Caco-2 (cell line): ENCODE data around the gene CPEB3. TPM values are rescaled to one million over a fixed set of nuclear protein-coding genes. Genes with fewer than 3 reads are reported as not detected.

Experiments used
- BruUV-seq: library from RNA; stranded (reverse); fragments of 400-500 nt; replicated peaks from 2 replicates; lab custom pipeline; 2021; lab: Mats Ljungman, UMichigan
- CTCF ChIA-PET: fragments of 300-600 bp; sonication (Branson Sonifier 250); formaldehyde crosslinking; loops from one replicate; lab custom pipeline; 2022; ENCODE audit warnings: antibody characterized with exemption; lab: Charles Lee
- POLR2A ChIA-PET: fragments of 300-600 bp; sonication (Branson Sonifier 250); formaldehyde crosslinking; loops from one replicate; lab custom pipeline; 2022; ENCODE audit warnings: antibody characterized with exemption; lab: Charles Lee
- DNase-seq, 2 experiments: peaks; one replicate each; pipeline versions ENCODE4 v3.0.0 to v3.0.0-alpha.2; 2020 to 2022
- H3K27me3 ChIP-seq: replicated peaks from 2 replicates; pipeline ENCODE4 v1.6.0; 2011; ENCODE audit warnings: low read length; ENCODE audit not compliant: control insufficient read depth, insufficient read depth
- H3K36me3 ChIP-seq: 2 replicates; pipeline ENCODE4 v1.5.1; 2011; ENCODE audit warnings: low read length; ENCODE audit not compliant: control insufficient read depth, insufficient read depth
- H3K4me1 ChIP-seq: fragments of 250-450 bp; sonication (Bioruptor Pico); 2 replicates; pipeline ENCODE4 v1.5.1; 2020; ENCODE audit warnings: mild to moderate bottlenecking
- H3K4me3 ChIP-seq: 2 replicates; pipeline ENCODE4 v1.5.1; 2011; ENCODE audit warnings: low read depth, mild to moderate bottlenecking, control low read depth, low read length
- H3K9me3 ChIP-seq: fragments of 250-450 bp; sonication (Bioruptor Pico); 2 replicates; pipeline ENCODE4 v1.5.1; 2020; ENCODE audit warnings: mild to moderate bottlenecking, moderate library complexity
- H3K27ac Mint-ChIP-seq: one replicate; pipeline ENCODE4 v1.8.0; 2022; ENCODE audit warnings: mixed read lengths; ENCODE audit not compliant: unreplicated experiment
- H3K27me3 Mint-ChIP-seq: one replicate; pipeline ENCODE4 v1.8.0; 2022; ENCODE audit warnings: mixed read lengths; ENCODE audit not compliant: insufficient read depth, unreplicated experiment
- H3K36me3 Mint-ChIP-seq: one replicate; pipeline ENCODE4 v1.8.0; 2022; ENCODE audit warnings: mild to moderate bottlenecking, mixed read lengths; ENCODE audit not compliant: insufficient read depth, unreplicated experiment
- H3K4me1 Mint-ChIP-seq: one replicate; pipeline ENCODE4 v1.8.0; 2022; ENCODE audit warnings: low read depth, mixed read lengths; ENCODE audit not compliant: unreplicated experiment
- H3K4me3 Mint-ChIP-seq: one replicate; pipeline ENCODE4 v1.8.0; 2022; ENCODE audit warnings: mild to moderate bottlenecking, moderate library complexity, mixed read lengths; ENCODE audit not compliant: unreplicated experiment
- H3K9me3 Mint-ChIP-seq: one replicate; pipeline ENCODE4 v1.8.0; 2022; ENCODE audit warnings: mixed read lengths; ENCODE audit not compliant: unreplicated experiment
- intact Hi-C: fragments of 100-400 bp; cut with micrococcal nuclease; formaldehyde crosslinking; loops from one replicate; pipeline ENCODE4 v1.10.0; 2022; ENCODE audit not compliant: unreplicated experiment
- total RNA-seq: library from RNA; stranded (reverse); gene quantifications from 2 replicates; pipeline ENCODE4 v1.2.3, GENCODE V29; 2022
- TF ChIP-seq, protein P1 (sequence below), 2 experiments: fragments of 200-600 bp in 1 of 2; IDR thresholded peaks; 1 replicate in 1 of 2; 2 replicates in 1 of 2; pipeline versions ENCODE4 v1.5.1 to v1.8.0; 2011 to 2022; ENCODE audit warnings: antibody characterized with exemption in 1 of 2, control low read depth in 1 of 2, inconsistent platforms in 1 of 2, low read depth in 1 of 2, low read length in 1 of 2, mild to moderate bottlenecking in 1 of 2, moderate library complexity in 1 of 2; ENCODE audit not compliant: insufficient read depth in 1 of 2, severe bottlenecking in 1 of 2, unreplicated experiment in 1 of 2

CPEB3 gene
- total RNA-seq, 1 experiment from 2014 or later = 2.3 TPM

GRCh38 chr10:92103376-92104090 lies 187.3 kb downstream of the CPEB3 start:
- no TSS peak for BruUV-seq
- Histone ChIP-seq H3K4me1 (peaks cover 7% of the 10 kb centered on the region; the same call in 1 of the 2 replicates), H3K4me3 (no peak overlapping the region), H3K9me3 (no peaks in the 10 kb centered on the region), H3K27me3 (no peaks in the 10 kb centered on the region), H3K36me3 (no peaks in the 10 kb centered on the region)
- no peak overlapping the region for H3K4me3 Mint-ChIP-seq
- no peak overlapping the region for H3K27ac Mint-ChIP-seq
- ChIA-PET CTCF (interaction anchor here (0.6 to 1.1 kb wide), 2 partner anchors 47 to 188 kb away, joined by 3 read pairs; partner anchors contain the start of genes CPEB3 and MARCHF5), POLR2A (no interaction called here)
- DNase-seq = no peak
- peaks cover 14% of the 10 kb centered on the region for H3K4me1 Mint-ChIP-seq
- intact Hi-C loops = no loop called here
- H3K27me3 Mint-ChIP-seq = no peaks in the 10 kb centered on the region
- TF ChIP-seq, protein P1, sequence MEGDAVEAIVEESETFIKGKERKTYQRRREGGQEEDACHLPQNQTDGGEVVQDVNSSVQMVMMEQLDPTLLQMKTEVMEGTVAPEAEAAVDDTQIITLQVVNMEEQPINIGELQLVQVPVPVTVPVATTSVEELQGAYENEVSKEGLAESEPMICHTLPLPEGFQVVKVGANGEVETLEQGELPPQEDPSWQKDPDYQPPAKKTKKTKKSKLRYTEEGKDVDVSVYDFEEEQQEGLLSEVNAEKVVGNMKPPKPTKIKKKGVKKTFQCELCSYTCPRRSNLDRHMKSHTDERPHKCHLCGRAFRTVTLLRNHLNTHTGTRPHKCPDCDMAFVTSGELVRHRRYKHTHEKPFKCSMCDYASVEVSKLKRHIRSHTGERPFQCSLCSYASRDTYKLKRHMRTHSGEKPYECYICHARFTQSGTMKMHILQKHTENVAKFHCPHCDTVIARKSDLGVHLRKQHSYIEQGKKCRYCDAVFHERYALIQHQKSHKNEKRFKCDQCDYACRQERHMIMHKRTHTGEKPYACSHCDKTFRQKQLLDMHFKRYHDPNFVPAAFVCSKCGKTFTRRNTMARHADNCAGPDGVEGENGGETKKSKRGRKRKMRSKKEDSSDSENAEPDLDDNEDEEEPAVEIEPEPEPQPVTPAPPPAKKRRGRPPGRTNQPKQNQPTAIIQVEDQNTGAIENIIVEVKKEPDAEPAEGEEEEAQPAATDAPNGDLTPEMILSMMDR (IDR thresholded peaks at IDR 0.05; ENCODE audit: insufficient read depth in 1 of 2, low read depth in 1 of 2, low read length in 1 of 2, severe bottlenecking in 1 of 2, unreplicated experiment in 1 of 2) = no peak
- no peaks in the 10 kb centered on the region for H3K9me3 Mint-ChIP-seq
- H3K36me3 Mint-ChIP-seq = no peaks in the 10 kb centered on the region

- Mint-ChIP-seq H3K9me3 (no peaks in the 10 kb centered on the region), H3K4me3 (no peak overlapping the region), H3K27ac (no peak overlapping the region), H3K27me3 (no peaks in the 10 kb centered on the region), H3K36me3 (no peaks in the 10 kb centered on the region), H3K4me1 (peaks cover 14% of the 10 kb centered on the region)
- POLR2A ChIA-PET = no interaction called here
- Histone ChIP-seq H3K36me3 (no peaks in the 10 kb centered on the region), H3K27me3 (no peaks in the 10 kb centered on the region), H3K4me1 (peaks cover 7% of the 10 kb centered on the region; the same call in 1 of the 2 replicates), H3K9me3 (no peaks in the 10 kb centered on the region), H3K4me3 (no peak overlapping the region)
- intact Hi-C loops = no loop called here
- DNase-seq = no peak
- TF ChIP-seq, protein P1 (IDR thresholded peaks at IDR 0.05; ENCODE audit: insufficient read depth in 1 of 2, low read depth in 1 of 2, low read length in 1 of 2, severe bottlenecking in 1 of 2, unreplicated experiment in 1 of 2) = no peak
- CTCF ChIA-PET = interaction anchor here (1.1 kb wide), 1 partner anchor 188 kb away, joined by 3 read pairs; the partner anchor contains the start of genes CPEB3 and MARCHF5
- no TSS peak for BruUV-seq
Observed at GRCh38 chr10:92102601-92103213, 188.2 kb downstream of the CPEB3 start.

DNA sequence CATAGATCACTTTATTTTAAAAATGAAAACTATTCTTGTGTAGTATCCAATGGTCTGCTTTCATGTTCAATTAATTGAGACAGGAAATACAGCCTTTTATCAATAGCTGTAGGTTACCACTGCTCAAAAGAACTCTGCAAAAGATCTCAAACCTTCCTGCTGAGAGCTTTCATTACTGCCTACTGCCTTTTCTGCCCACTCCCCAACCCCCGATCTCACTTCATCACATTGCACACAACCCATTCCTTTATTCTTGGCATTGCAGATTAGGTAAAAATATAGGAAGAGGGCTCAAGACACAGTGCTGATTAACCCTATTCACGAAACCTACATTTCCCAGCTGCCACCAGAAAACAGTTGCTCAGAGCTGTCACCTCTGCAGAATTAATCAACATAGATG lies 195.9 kb downstream of the CPEB3 start:
- TF ChIP-seq, protein P1 (IDR thresholded peaks at IDR 0.05; ENCODE audit: insufficient read depth in 1 of 2, low read depth in 1 of 2, low read length in 1 of 2, severe bottlenecking in 1 of 2, unreplicated experiment in 1 of 2) = no peak
- intact Hi-C loops = no loop called here
- Mint-ChIP-seq H3K4me3 (no peak overlapping the region), H3K27me3 (no peaks in the 10 kb centered on the region), H3K9me3 (no peaks in the 10 kb centered on the region), H3K4me1 (peaks cover 8% of the 10 kb centered on the region), H3K27ac (no peak overlapping the region), H3K36me3 (peaks cover 6% of the 10 kb centered on the region)
- ChIA-PET CTCF (interaction anchor here (0.6 kb wide), 1 partner anchor 422 kb away, joined by 3 read pairs; no protein-coding TSS in a partner anchor), POLR2A (no interaction called here)
- no peaks in the 10 kb centered on the region for H3K4me1 ChIP-seq
- H3K27me3 ChIP-seq = no peaks in the 10 kb centered on the region
- no peak overlapping the region for H3K4me3 ChIP-seq
- DNase-seq = no peak
- no TSS peak for BruUV-seq
- H3K36me3 ChIP-seq = no peaks in the 10 kb centered on the region
- H3K9me3 ChIP-seq = no peaks in the 10 kb centered on the region
